Stimulated activated memory B cell treated with anti-CD40 and anti-IgM and Interleukin-4, amounts not matched to agents 10 μg/mL and 1 μg/mL and 100 μg/mL, for 72 hours (primary cell): ENCODE data around the gene CALR3.
A peak's percentile ranks its signal among the peaks of the same experiment; 100 is the strongest.

Experiments
- ATAC-seq: fragments of 150-1000 bp; cut with Tn5 transposase; 2 replicates; pipeline ENCODE4 v1.10.0; 2021
- H3K27ac Mint-ChIP-seq: one replicate; pipeline ENCODE4 v1.8.0; 2022; ENCODE audit warnings: mild to moderate bottlenecking, mixed read lengths
- H3K27me3 Mint-ChIP-seq: one replicate; pipeline ENCODE4 v1.8.0; 2022; ENCODE audit warnings: mixed read lengths
- H3K36me3 Mint-ChIP-seq: one replicate; pipeline ENCODE4 v1.8.0; 2022; ENCODE audit warnings: mixed read lengths
- H3K4me1 Mint-ChIP-seq: one replicate; pipeline ENCODE4 v1.8.0; 2022; ENCODE audit warnings: mixed read lengths
- H3K4me3 Mint-ChIP-seq: one replicate; pipeline ENCODE4 v1.8.0; 2022; ENCODE audit warnings: mild to moderate bottlenecking, moderate library complexity, mixed read lengths
- H3K9me3 Mint-ChIP-seq: one replicate; pipeline ENCODE4 v1.8.0; 2022; ENCODE audit warnings: mixed read lengths

Gene CALR3

DNA sequence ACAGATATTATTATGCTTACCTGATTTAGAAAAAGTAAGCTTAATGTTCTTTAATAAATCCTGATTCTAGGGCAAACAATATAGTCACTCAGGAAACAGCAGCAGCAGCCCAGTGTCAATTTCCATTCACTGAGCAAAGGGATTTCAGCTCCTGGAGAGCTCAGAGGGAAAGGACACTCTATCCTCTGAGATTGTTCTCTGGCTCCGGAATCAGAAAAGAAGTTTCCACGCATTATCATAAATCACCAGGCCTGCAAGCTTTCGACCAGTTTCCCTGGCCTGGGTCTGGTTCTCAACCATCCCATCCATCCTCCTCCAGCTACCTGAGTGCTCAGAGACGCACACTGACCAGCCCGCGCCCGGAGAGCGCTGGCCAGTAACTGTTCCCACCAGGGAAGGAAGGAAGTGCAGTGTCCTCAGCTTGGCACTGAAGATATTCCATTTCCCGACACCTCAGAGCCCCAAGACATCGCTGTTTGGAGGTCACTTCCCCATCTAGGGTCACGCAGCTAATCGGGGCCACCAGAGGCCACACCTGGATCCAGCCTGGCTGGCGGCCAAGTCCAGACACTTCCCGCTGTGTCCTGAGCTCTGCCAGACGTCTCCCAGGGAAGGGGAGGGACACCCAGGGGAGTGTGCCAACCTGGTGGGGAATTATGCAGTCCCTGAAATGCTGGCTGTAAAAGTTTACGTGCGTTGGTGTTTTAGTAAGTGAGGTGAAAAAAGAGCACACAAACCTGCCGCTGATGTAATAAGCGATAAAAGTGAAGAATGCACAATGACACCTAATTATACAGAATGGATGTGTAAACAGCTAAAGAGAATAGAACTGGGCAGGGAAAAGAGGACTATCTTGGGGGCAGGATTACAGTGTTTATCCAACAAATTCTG is 53.3 kb downstream of the CALR3 start:
- H3K27ac Mint-ChIP-seq = peak overlapping the region; percentile 94
- H3K4me3 Mint-ChIP-seq = peak overlapping the region; percentile 24
- H3K36me3 Mint-ChIP-seq = peaks cover 56% of the 10 kb centered on the region
- H3K9me3 Mint-ChIP-seq = peaks cover 3% of the 10 kb centered on the region
- ATAC-seq = no peak
- no peaks in the 10 kb centered on the region for H3K27me3 Mint-ChIP-seq
- peaks cover 85% of the 10 kb centered on the region for H3K4me1 Mint-ChIP-seq

DNA sequence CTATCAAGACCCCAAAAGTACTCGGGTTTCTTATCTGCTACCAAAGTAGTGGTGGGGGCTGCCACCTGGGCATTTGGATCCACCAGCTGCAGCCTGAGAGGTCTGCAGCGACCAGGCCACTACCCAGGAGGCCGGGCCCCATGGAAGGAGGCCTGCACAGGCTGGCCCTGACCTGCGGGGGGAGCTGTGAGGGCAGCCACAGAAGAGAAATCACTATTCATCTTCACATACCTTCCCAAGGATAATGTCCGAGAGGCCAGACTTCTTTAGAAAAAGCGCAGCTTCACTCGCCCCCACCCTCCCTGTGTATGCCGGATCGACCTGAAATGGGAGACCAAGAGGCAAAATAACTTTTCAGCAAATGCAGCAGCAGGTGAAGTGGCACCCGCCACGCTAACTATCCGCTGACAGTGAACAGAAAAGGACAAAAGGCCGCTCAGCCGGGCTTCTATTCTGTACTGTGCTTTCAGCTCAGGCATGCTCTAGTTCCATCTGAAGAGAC is 54.3 kb downstream of the CALR3 start:
- Mint-ChIP-seq H3K9me3 (peaks cover 3% of the 10 kb centered on the region), H3K4me1 (peaks cover 85% of the 10 kb centered on the region), H3K36me3 (peaks cover 63% of the 10 kb centered on the region), H3K27me3 (no peaks in the 10 kb centered on the region), H3K27ac (peak overlapping the region; percentile 94), H3K4me3 (no peak overlapping the region)
- ATAC-seq = no peak

DNA sequence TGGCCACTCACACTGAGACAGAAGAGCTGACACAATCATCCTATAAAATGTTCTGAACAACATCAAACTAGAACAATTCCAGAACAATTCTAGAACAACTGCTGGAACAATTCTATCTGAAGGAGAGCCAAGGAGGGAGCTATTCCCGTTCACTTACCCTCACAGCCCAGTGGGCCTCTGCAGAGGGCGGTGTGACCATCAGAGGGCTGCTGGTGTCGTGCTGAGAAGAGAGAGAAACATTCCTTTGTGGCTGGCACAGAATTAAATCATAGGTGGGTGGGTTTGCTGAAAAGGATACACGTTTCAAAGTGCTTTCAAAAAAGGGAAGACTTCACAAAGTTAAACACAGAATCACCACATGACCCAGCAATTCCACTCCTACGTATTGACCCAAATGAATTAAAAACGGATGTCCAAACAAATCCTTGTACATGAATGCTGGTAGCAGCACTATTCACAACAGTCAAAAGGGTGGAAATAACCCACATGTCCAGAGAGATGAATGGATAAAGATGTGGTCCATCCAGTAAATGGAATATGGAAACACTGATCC is 59.1 kb downstream of the CALR3 start:
- H3K27me3 Mint-ChIP-seq = no peaks in the 10 kb centered on the region
- peak overlapping the region; percentile 43 for H3K4me3 Mint-ChIP-seq
- no peak for ATAC-seq
- no peaks in the 10 kb centered on the region for H3K9me3 Mint-ChIP-seq
- peak overlapping the region; percentile 95 for H3K27ac Mint-ChIP-seq
- H3K36me3 Mint-ChIP-seq = peaks cover 47% of the 10 kb centered on the region
- H3K4me1 Mint-ChIP-seq = peaks cover 50% of the 10 kb centered on the region

DNA sequence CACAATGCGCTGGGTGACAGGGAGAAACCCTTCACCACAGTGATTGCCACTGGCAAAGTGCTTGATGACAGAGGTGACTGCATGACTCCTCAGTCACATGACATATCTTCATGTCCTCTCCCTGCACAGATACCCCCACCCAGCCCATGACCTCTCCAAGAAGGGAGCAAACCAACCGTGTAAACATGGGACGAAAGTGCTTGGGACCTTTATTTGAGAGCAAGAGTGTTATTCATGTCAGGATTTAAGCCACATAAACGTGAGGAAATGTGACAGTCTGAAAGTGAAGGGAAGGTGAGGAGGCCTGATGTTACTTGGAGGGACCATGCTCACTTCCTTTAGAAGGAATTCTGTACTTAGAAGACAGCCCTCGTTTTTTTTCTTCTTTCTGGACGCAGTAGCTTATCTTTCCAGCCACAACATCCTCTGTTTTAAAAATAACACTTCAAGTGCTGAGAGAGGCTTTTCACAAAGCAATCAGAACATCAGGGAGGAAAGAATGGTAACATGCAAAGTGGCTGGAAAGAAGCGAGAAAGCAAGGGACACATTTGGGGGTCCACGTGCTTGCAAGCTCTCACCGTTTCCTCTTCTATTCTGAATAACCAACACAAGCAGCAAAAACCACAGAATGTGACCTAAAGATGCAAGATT is 59.8 kb downstream of the CALR3 start:
- H3K4me3 Mint-ChIP-seq = peak overlapping the region; percentile 43
- ATAC-seq = peak; percentile 84

DNA sequence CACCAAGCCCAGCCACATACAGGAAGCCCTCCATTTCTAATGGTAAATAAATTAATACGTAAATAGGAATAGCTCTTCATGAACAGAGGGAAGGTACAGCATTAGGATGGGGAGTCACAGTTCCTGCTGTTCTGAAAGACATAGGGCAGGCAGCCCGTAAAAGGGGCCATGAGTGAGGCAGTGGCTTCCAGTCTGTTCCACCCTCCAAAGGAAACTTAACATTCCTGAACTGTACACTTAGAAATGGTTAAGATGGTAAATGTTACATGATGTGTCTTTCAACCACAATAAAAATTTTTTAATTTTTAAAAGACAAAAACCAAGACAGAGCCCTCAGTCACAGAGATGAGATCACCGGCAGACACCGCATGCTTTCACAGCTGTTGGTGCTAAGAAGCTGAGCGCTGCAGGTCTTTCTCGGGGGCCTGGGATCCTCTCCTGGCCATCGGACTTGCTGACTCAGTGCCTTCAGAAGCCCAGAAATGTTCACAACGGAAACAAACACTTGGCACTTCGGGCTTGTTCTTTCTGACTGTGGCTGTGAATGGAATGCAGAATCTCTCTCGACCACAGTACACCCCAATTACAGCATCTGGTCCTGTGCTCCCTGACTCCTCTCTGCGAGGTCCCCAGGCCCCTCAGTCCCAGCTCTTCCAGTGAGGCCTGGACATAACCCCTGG is 60.6 kb downstream of the CALR3 start:
- H3K4me3 Mint-ChIP-seq = peak overlapping the region; percentile 43
- ATAC-seq = no peak
- H3K27me3 Mint-ChIP-seq = no peaks in the 10 kb centered on the region
- H3K4me1 Mint-ChIP-seq = peaks cover 35% of the 10 kb centered on the region
- H3K36me3 Mint-ChIP-seq = peaks cover 41% of the 10 kb centered on the region
- no peaks in the 10 kb centered on the region for H3K9me3 Mint-ChIP-seq
- peak overlapping the region; percentile 95 for H3K27ac Mint-ChIP-seq

More for the DNA sequence above, 59.8 kb downstream of the CALR3 start:
- peaks cover 43% of the 10 kb centered on the region for H3K36me3 Mint-ChIP-seq
- no peaks in the 10 kb centered on the region for H3K27me3 Mint-ChIP-seq
- H3K27ac Mint-ChIP-seq = peak overlapping the region; percentile 95
- H3K9me3 Mint-ChIP-seq = no peaks in the 10 kb centered on the region
- peaks cover 43% of the 10 kb centered on the region for H3K4me1 Mint-ChIP-seq

DNA sequence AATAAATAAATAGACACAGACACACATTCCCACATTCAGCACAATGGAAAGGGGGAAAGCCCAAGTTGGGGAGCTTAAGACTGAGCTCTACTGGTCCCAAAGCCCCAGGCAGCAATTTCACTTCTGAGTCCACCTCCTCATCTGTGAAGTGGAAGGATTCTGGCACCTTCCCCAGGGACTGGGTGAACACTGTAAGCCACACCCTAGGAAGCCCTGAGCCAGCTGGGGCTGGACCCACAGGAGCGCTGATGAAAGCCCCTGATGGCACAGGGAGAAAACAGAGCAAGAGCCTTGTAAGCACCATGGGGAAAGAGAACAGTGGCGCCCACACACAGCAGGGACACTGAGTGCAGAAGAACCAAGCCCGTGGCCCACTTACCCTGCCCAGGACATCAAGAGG is 62.0 kb downstream of the CALR3 start:
- ATAC-seq = no peak
- Mint-ChIP-seq H3K27me3 (no peaks in the 10 kb centered on the region), H3K36me3 (peaks cover 45% of the 10 kb centered on the region), H3K4me1 (peaks cover 37% of the 10 kb centered on the region), H3K27ac (peak overlapping the region; percentile 95), H3K4me3 (no peak overlapping the region), H3K9me3 (no peaks in the 10 kb centered on the region)

DNA sequence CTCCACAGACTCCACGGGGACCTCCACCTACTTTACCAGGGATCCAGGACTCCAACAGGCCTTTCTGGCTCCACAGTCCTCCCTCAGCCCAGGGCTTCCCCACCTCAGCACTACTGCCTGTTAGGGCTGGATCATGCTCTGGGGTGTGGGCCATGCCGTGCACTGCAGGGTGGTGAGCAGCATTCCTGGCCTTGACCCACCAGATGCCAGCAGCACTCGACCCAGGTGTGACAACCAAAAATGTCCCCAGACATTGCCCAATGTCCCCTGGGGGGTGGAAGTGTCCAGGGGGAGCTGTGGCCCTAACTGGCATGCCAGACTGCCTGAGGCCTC is 66.2 kb downstream of the CALR3 start:
- Mint-ChIP-seq H3K36me3 (peaks cover 53% of the 10 kb centered on the region), H3K27me3 (no peaks in the 10 kb centered on the region), H3K27ac (peak overlapping the region; percentile 47), H3K9me3 (no peaks in the 10 kb centered on the region), H3K4me1 (peaks cover 8% of the 10 kb centered on the region), H3K4me3 (no peak overlapping the region)
- ATAC-seq = no peak

DNA sequence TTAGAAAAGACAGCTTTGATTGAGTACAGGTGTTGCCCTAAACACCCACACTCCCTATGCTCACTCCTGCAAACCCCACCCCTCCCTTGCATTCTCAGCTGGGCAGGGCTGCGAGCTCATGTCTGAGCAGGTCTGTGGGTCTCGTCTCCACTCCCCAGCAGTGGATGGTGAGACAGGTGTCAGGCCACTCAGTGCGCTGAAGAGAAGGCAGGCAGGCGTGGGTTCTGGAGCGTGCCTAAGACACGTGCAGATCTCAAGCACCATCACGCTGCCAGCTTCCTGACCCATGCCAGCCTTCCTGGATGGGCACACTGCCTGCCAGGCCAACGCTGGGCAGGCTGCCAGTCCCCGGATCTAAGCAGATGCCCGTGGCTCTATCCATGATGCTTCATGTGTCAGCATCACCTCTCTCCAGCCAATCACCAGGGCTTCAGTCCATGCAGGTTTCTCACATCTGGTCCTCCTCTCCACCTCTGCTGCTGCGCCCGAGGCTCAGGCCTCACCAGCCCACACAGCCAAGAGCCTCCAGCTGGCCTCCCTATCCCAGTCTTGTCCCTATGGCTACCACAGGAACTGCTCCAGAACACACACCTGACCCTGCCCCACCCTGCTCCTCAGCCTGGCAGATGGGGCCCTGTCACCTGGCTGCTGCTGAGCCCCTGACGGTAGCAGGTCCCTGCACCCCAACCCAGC is 66.8 kb downstream of the CALR3 start:
- Mint-ChIP-seq H3K4me3 (no peak overlapping the region), H3K4me1 (peaks cover 8% of the 10 kb centered on the region), H3K9me3 (no peaks in the 10 kb centered on the region), H3K27ac (peak overlapping the region; percentile 47), H3K27me3 (no peaks in the 10 kb centered on the region), H3K36me3 (peaks cover 57% of the 10 kb centered on the region)
- ATAC-seq = no peak
